ENCODE results near the gene ZNHIT3. TPM values are rescaled to one million over a fixed set of nuclear protein-coding genes. Genes with fewer than 3 reads are reported as not detected.

The ZNHIT3 gene
- total and polyA plus RNA-seq, 3 donors from 2014 or later = 45.8 to 123 (median 46.0) TPM

GRCh38 chr17:36544307-36545076 lies 58.0 kb downstream of the ZNHIT3 start, which contains the start of gene GGNBP2:
TSS of gene GGNBP2 (plus strand) at chr17:36544919. CDS start at chr17:36545725, 806 bp downstream.
- Histone ChIP-seq H3K4me3 (peak within 1 kb of the TSS; percentile 92 to 96), H3K27me3 (no peaks in the 10 kb centered on the region), H3K4me1 (peaks cover 31% of the 10 kb centered on the region), H3K9me3 (no peaks in the 10 kb centered on the region), H3K27ac (peak within 1 kb of the TSS; percentile 97 to 100), H3K36me3 (ENCODE audit: low read depth, missing control alignments) (no peaks in the 10 kb centered on the region)
- intact Hi-C loops (cut with DNase I; ENCODE audit: low total_unique reads) = loop anchor here (10.0 kb wide), 1 partner anchor 50 kb away; the partner anchor contains the start of gene DHRS11
- 0 to 1% methylated on average over 28 to 63 of the region's 71 CpGs for WGBS, 2 donors
- TF ChIP-seq, protein P1, sequence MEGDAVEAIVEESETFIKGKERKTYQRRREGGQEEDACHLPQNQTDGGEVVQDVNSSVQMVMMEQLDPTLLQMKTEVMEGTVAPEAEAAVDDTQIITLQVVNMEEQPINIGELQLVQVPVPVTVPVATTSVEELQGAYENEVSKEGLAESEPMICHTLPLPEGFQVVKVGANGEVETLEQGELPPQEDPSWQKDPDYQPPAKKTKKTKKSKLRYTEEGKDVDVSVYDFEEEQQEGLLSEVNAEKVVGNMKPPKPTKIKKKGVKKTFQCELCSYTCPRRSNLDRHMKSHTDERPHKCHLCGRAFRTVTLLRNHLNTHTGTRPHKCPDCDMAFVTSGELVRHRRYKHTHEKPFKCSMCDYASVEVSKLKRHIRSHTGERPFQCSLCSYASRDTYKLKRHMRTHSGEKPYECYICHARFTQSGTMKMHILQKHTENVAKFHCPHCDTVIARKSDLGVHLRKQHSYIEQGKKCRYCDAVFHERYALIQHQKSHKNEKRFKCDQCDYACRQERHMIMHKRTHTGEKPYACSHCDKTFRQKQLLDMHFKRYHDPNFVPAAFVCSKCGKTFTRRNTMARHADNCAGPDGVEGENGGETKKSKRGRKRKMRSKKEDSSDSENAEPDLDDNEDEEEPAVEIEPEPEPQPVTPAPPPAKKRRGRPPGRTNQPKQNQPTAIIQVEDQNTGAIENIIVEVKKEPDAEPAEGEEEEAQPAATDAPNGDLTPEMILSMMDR (IDR thresholded peaks at IDR 0.05) = no peak
- no peak for TF ChIP-seq POLR2A (IDR thresholded peaks at IDR 0.05)
- DNase-seq = peak; percentile 91

GRCh38 chr17:36545077-36545464 lies 58.6 kb downstream of the ZNHIT3 start:
- peaks cover 35% of the 10 kb centered on the region for H3K4me1 ChIP-seq
- no peaks in the 10 kb centered on the region for H3K36me3 ChIP-seq (ENCODE audit: low read depth, missing control alignments)
- no peaks in the 10 kb centered on the region for H3K27me3 ChIP-seq
- intact Hi-C loops (cut with DNase I; ENCODE audit: low total_unique reads) = loop anchor here (10.0 kb wide), 1 partner anchor 50 kb away; the partner anchor contains the start of gene DHRS11
- no peak for TF ChIP-seq POLR2A (IDR thresholded peaks at IDR 0.05)
- TF ChIP-seq, protein P1 (IDR thresholded peaks at IDR 0.05) = no peak
- WGBS, 2 donors = 1% methylated on average over 17 of the region's 38 CpGs; no CpG with 5 or more reads in 1 of the 2 donors
- peak overlapping the region; percentile 97 to 100 for H3K27ac ChIP-seq
- H3K4me3 ChIP-seq = peak overlapping the region; percentile 92 to 96
- DNase-seq = no peak
- no peaks in the 10 kb centered on the region for H3K9me3 ChIP-seq

Small RNA genes within 50 kb of the gene (small RNA-seq; reads per million reads assigned to genes)
- 0 reads per million in 2 donors for gene RNA5SP439

Other genes with a start within 250 kb of the ZNHIT3 start
- gene TBC1D3I, start 222.1 kb upstream of the ZNHIT3 start, total RNA-seq = 1 to 10 TPM; 2.2 to 2.8 TPM
- 13.1 TPM for gene TBC1D3I, start 222.1 kb upstream of the ZNHIT3 start, polyA plus RNA-seq (ENCODE audit: insufficient read depth, low read depth, low replicate concordance)
- 10 to 100 TPM in 1 of 2 donors, 1 to 10 TPM in 1; 6.3 to 14.6 TPM for gene TBC1D3G, start 162.8 kb upstream of the ZNHIT3 start, total RNA-seq
- gene TBC1D3G, start 162.8 kb upstream of the ZNHIT3 start, polyA plus RNA-seq (ENCODE audit: insufficient read depth, low read depth, low replicate concordance) = 34.2 TPM
- gene TBC1D3H, start 98.2 kb upstream of the ZNHIT3 start, total RNA-seq = 1 to 10 TPM in 1 of 2 donors, not detected in 1; 6.8 TPM
- not detected for gene TBC1D3H, start 98.2 kb upstream of the ZNHIT3 start, polyA plus RNA-seq (ENCODE audit: insufficient read depth, low read depth, low replicate concordance)
- gene MYO19, start 48.2 kb downstream of the ZNHIT3 start, total RNA-seq = 100 to 1,000 TPM; 128 to 163 TPM
- 52.2 TPM for gene MYO19, start 48.2 kb downstream of the ZNHIT3 start, polyA plus RNA-seq (ENCODE audit: insufficient read depth, low read depth, low replicate concordance)
- 1 to 10 TPM; 5.5 to 7.6 TPM for gene PIGW, start 48.3 kb downstream of the ZNHIT3 start, total RNA-seq
- gene PIGW, start 48.3 kb downstream of the ZNHIT3 start, polyA plus RNA-seq (ENCODE audit: insufficient read depth, low read depth, low replicate concordance) = 8.5 TPM
- 100 to 1,000 TPM; 104 to 118 TPM for gene GGNBP2, start 58.2 kb downstream of the ZNHIT3 start, total RNA-seq
- 144 TPM for gene GGNBP2, start 58.2 kb downstream of the ZNHIT3 start, polyA plus RNA-seq (ENCODE audit: insufficient read depth, low read depth, low replicate concordance)
- gene DHRS11, start 105.2 kb downstream of the ZNHIT3 start, total RNA-seq = 10 to 100 TPM; 13.9 to 17.6 TPM
- gene DHRS11, start 105.2 kb downstream of the ZNHIT3 start, polyA plus RNA-seq (ENCODE audit: insufficient read depth, low read depth, low replicate concordance) = 38.3 TPM
- 1 to 10 TPM; 7.6 to 8.1 TPM for gene MRM1, start 114.9 kb downstream of the ZNHIT3 start, total RNA-seq
- 4.4 TPM for gene MRM1, start 114.9 kb downstream of the ZNHIT3 start, polyA plus RNA-seq (ENCODE audit: insufficient read depth, low read depth, low replicate concordance)

Data from testis (tissue), 3 donors.